ENCODE data around the gene LSP1. TPM values are rescaled to one million over a fixed set of nuclear protein-coding genes. Genes with fewer than 3 reads are reported as not detected.

The LSP1 gene
- total and polyA plus RNA-seq, 2 of the 4 experiments (the other 2 are of a cell fraction) = not detected

DNA sequence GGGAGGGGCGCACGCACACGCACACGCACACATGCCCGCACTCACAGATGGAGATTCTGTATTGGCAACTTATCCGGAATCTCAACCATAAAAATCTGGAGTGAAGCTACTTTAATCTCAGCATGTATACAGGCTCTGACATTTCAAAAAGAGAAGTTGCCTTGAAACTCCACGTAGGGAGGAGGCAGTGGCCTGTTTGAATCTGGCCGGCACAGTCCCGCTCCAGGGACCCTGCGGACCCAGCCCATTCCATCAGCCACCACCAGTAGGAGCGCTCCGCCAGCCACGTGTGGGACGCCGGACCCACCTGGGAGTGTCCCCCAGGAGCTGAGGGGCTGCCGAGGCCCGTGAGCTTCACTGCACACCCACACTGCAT is 20.0 kb upstream of the LSP1 start:
- H3K14ac ChIP-seq (replicated peaks; ENCODE audit: low read depth, low read length) = no peak overlapping the region
- no peaks in the 10 kb centered on the region for H3K9me1 ChIP-seq (ENCODE audit: insufficient read depth, low read length)
- dilution Hi-C loops (cut with HindIII; ENCODE audit: low sequenced_read_pairs, unreplicated experiment) = no loop called here
- WGBS, 2 experiments (ENCODE audit: extremely low coverage in 2 of 2, insufficient read length in 1 of 2) = 40% methylated on average over 8 of the region's 17 CpGs; no CpG with 5 or more reads in 1 of the 2 experiments
- no peaks in the 10 kb centered on the region for H3K36me3 ChIP-seq (ENCODE audit: control insufficient read depth, insufficient read depth, low read length)
- no peak overlapping the region for H2BK5ac ChIP-seq (ENCODE audit: low read depth, low read length, poor library complexity, severe bottlenecking)
- H2AK9ac ChIP-seq (replicated peaks; ENCODE audit: low read depth, low read length, poor library complexity) = no peak overlapping the region
- TF ChIP-seq MXI1 (IDR thresholded peaks at IDR 0.05; ENCODE audit: borderline replicate concordance, low read depth, low read length) (no peak), RCOR1 (IDR thresholded peaks at IDR 0.05; ENCODE audit: insufficient replicate concordance, low read length) (no peak)
- TF ChIP-seq, protein P1, sequence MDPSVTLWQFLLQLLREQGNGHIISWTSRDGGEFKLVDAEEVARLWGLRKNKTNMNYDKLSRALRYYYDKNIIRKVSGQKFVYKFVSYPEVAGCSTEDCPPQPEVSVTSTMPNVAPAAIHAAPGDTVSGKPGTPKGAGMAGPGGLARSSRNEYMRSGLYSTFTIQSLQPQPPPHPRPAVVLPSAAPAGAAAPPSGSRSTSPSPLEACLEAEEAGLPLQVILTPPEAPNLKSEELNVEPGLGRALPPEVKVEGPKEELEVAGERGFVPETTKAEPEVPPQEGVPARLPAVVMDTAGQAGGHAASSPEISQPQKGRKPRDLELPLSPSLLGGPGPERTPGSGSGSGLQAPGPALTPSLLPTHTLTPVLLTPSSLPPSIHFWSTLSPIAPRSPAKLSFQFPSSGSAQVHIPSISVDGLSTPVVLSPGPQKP (IDR thresholded peaks at IDR 0.05; ENCODE audit: borderline replicate concordance, low read depth, low read length) = no peak
- ATAC-seq (ENCODE audit: low read depth) = no peak
- in situ Hi-C loops (cut with MboI; ENCODE audit: low sequenced_read_pairs) = no loop called here
- no peak overlapping the region for H2BK15ac ChIP-seq (ENCODE audit: low read depth, low read length)
- POLR2A ChIA-PET (ENCODE audit: unreplicated experiment) = no interaction called here
- no peak overlapping the region for H3K18ac ChIP-seq (ENCODE audit: low read depth, low read length)
- H2AFZ ChIP-seq (replicated peaks; ENCODE audit: low read length, poor library complexity) = no peak overlapping the region
- H3K9ac ChIP-seq (ENCODE audit: low read depth, low read length) = no peak overlapping the region
- intact Hi-C loops (cut with micrococcal nuclease) = loop anchor here (1.0 to 2.0 kb wide), 2 partner anchors 70 to 139 kb away; partner anchors contain the start of gene CTSD
- H3K4me1 ChIP-seq (ENCODE audit: control insufficient read depth, insufficient read depth, low read length) = peaks cover 4% of the 10 kb centered on the region; the same call in 1 of the 2 replicates
- H4K8ac ChIP-seq (ENCODE audit: low read depth in 2 of 2, low read length in 2 of 2) = no peak overlapping the region
- H2AK5ac ChIP-seq (ENCODE audit: low read depth, low read length) = no peak overlapping the region
- BruUV-seq (replicated peaks) = no TSS peak
- H3K4ac ChIP-seq (ENCODE audit: low read depth, low read length) = no peak overlapping the region
- no peaks in the 10 kb centered on the region for H3K79me1 ChIP-seq (ENCODE audit: low read depth in 1 of 2, low read length in 2 of 2)
- no peak overlapping the region for H3K23ac ChIP-seq (ENCODE audit: low read depth, low read length)
- CTCF ChIA-PET = interaction anchor here (0.7 to 3.9 kb wide), 5 partner anchors 69 to 319 kb away, joined by 3 to 54 read pairs (median 4); no protein-coding TSS in a partner anchor
- no peak overlapping the region for H3K27ac ChIP-seq (ENCODE audit: insufficient read depth, low read length)
- H3K56ac ChIP-seq (ENCODE audit: extremely low read depth, insufficient read depth, low read length) = no peak overlapping the region
- H3K27me3 ChIP-seq (ENCODE audit: control insufficient read depth, insufficient read depth, low read length) = peaks cover 16% of the 10 kb centered on the region; the same call in 1 of the 2 replicates
- H4K91ac ChIP-seq (ENCODE audit: insufficient read depth, low read depth, low read length) = no peak overlapping the region
- no peak overlapping the region for H4K5ac ChIP-seq (ENCODE audit: low read depth, low read length)
- no peaks in the 10 kb centered on the region for H3K9me3 ChIP-seq (ENCODE audit: control insufficient read depth, insufficient read depth, low read length)
- no peak overlapping the region for H2BK120ac ChIP-seq (ENCODE audit: low read depth, low read length)
- H3K4me2 ChIP-seq (ENCODE audit: low read depth, low read length) = no peak overlapping the region
- no peaks in the 10 kb centered on the region for H4K20me1 ChIP-seq (ENCODE audit: insufficient read depth, low read length)
- no peak for DNase-seq
- H2BK20ac ChIP-seq (ENCODE audit: low read depth, low read length) = no peak overlapping the region
- no peak overlapping the region for H3K4me3 ChIP-seq (ENCODE audit: insufficient read depth, low read depth, low read length)
